Epithelial cell of proximal tubule (primary cell): Measurements from ENCODE around the gene DCP1A. TPM values are rescaled to one million over a fixed set of nuclear protein-coding genes. Genes with fewer than 3 reads are reported as not detected.

Source experiments
- DNase-seq: peaks from one replicate; pipeline ENCODE4 v3.0.0-alpha.2; 2011; ENCODE audit warnings: low read depth
- H3K4me3 ChIP-seq: 2 replicates; pipeline ENCODE4 v1.5.1; 2011; ENCODE audit warnings: low read depth, mild to moderate bottlenecking, low read length
- CTCF ChIP-seq: conservative IDR thresholded peaks from 2 replicates; pipeline ENCODE4 v1.5.1; 2012; ENCODE audit warnings: low read depth, mild to moderate bottlenecking, low read length
- total RNA-seq: library from RNA; depleted of rRNA; stranded (reverse); fragments of >200 nt; gene quantifications from 2 replicates; pipeline ENCODE4 v1.2.3, GENCODE V29; 2015

The DCP1A gene
- total RNA-seq, 1 donor from 2014 or later: 8.8 TPM

GRCh38 chr3:53259427-53260259 lies 87.7 kb downstream of the DCP1A start:
- TF ChIP-seq CTCF: no peak
- no peak for DNase-seq
- no peak overlapping the region for H3K4me3 ChIP-seq

GRCh38 chr3:53258600-53259426 lies 88.5 kb downstream of the DCP1A start:
- no peak for TF ChIP-seq CTCF
- DNase-seq: no peak
- H3K4me3 ChIP-seq: no peak overlapping the region

- DNase-seq: no peak
- no peak for TF ChIP-seq CTCF
These were observed 89.9 kb downstream of the DCP1A start for GRCh38 chr3:53257465-53257864.

GRCh38 chr3:53256704-53257055 lies 90.7 kb downstream of the DCP1A start:
- DNase-seq: no peak
- no peak overlapping the region for H3K4me3 ChIP-seq
- TF ChIP-seq CTCF: no peak

More at GRCh38 chr3:53257465-53257864, 89.9 kb downstream of the DCP1A start:
- no peak overlapping the region for H3K4me3 ChIP-seq

GRCh38 chr3:53255775-53256703 lies 91.3 kb downstream of the DCP1A start, which contains the start of gene TKT:
Gene TKT, minus strand, starts transcription at chr3:53256022. Its CDS starts 80 bp downstream, at chr3:53255942.
- peak within 1 kb of the TSS; percentile 99 for H3K4me3 ChIP-seq
- DNase-seq: no peak
- TF ChIP-seq CTCF: no peak

GRCh38 chr3:53255423-53255774 lies 91.9 kb downstream of the DCP1A start:
- DNase-seq: no peak
- H3K4me3 ChIP-seq: peak overlapping the region; percentile 99
- no peak for TF ChIP-seq CTCF
